Keratinocyte (primary cell): Measurements from ENCODE around the gene ADAMTS17.

Experiments used
- CTCF ChIP-seq, 3 experiments: IDR thresholded peaks in 1 of 3; conservative IDR thresholded peaks in 1 of 3; optimal IDR thresholded peaks in 1 of 3; 2 replicates in 2 of 3; 3 replicates in 1 of 3; pipeline versions ENCODE3 to v1.5.1; 2011; ENCODE audit warnings: low read length in 3 of 3, mild to moderate bottlenecking in 3 of 3, moderate library complexity in 2 of 3, control low read depth in 1 of 3, inconsistent platforms in 1 of 3; ENCODE audit not compliant: insufficient read depth in 2 of 3; ENCODE audit errors: extremely low read depth in 1 of 3
- EZH2 ChIP-seq: IDR thresholded peaks from one replicate; pipeline ENCODE4 v1.6.1; 2012; ENCODE audit warnings: inconsistent platforms, mild to moderate bottlenecking, low read length, moderate library complexity

DNA sequence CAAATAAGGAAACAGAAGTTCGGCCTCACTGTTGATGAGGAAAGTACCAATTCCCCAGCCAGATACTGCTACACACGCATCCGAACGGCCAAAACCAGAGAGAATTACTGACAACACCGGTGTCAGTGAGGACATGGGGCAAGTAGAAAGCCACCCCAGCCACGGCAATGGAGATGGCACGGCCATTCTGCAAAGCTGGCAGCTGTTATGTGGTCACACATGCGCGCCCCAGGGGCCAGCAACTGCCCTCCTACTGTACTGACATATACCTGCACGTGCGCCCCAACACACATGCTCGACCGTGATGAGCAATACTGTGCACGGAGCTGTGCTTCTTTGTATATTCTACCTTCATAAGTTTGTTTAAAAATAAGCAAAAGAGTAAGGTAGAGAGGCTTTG is 217.4 kb downstream of the ADAMTS17 start:
- no peak for TF ChIP-seq CTCF (optimal IDR thresholded peaks at IDR 0.05 in 1 of 3, IDR thresholded peaks at IDR 0.05 in 1 of 3, conservative IDR thresholded peaks at IDR 0.05 in 1 of 3; ENCODE audit: extremely low read depth in 1 of 3, insufficient read depth in 2 of 3, low read length in 3 of 3)
- TF ChIP-seq EZH2: no peak
